ENCODE data around the gene CCDC181. TPM values are rescaled to one million over a fixed set of nuclear protein-coding genes. Genes with fewer than 3 reads are reported as not detected.

CCDC181 gene
- total and polyA plus RNA-seq, 2 of the 8 experiments (the other 6 are each of a cell fraction or from before 2014, with no cell fraction given): 1.2 to 3.7 TPM

DNA sequence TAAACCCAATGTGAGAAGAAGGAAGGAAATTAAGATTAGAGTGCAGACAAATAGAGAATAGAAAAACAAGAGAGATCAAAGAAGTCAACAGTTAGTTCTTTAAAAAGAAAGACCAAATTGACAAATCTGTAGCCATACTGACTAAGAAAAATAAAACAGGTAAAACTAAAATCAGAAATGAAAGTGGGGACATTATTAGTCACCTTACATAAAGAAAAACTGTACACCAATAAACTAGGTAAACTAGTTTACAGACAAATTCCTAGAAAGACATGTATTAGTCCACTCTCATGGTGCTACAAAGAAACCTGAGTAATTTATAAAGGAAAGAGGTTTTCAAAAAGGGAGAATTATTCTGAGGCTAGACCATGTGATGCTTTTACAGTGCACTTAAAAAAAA, 37.0 kb downstream of the CCDC181 start (continued):
- TF ChIP-seq CHD7 (IDR thresholded peaks at IDR 0.05; ENCODE audit: insufficient replicate concordance, low read length): no peak
- no peak for TF ChIP-seq BRCA1 (IDR thresholded peaks at IDR 0.05; ENCODE audit: low read depth, low read length)
- TF ChIP-seq EP300 (IDR thresholded peaks at IDR 0.05; ENCODE audit: borderline replicate concordance in 1 of 2, low read depth in 2 of 2, low read length in 2 of 2): no peak
- TF ChIP-seq SP1 (IDR thresholded peaks at IDR 0.05; ENCODE audit: low read depth, low read length): no peak
- no peak for TF ChIP-seq HDAC6 (IDR thresholded peaks at IDR 0.05; ENCODE audit: low read depth, low read length)
- TF ChIP-seq CTBP2 (IDR thresholded peaks at IDR 0.05; ENCODE audit: borderline replicate concordance, insufficient read depth, insufficient read length, low read length): no peak
- no peak for TF ChIP-seq RXRA (IDR thresholded peaks at IDR 0.05; ENCODE audit: insufficient read depth, low read depth, low read length)
